Lower leg skin (tissue), 4 donors: ENCODE data around the gene ACVR1. TPM values are rescaled to one million over a fixed set of nuclear protein-coding genes. Genes with fewer than 3 reads are reported as not detected.

Experiments
- DNase-seq, 2 donors: peaks; one replicate each; pipeline ENCODE4 v3.0.0-alpha.2; 2019; ENCODE audit warnings: low spot score in 2 of 2
- H3K4me3 ChIP-seq: fragments of 200-600 bp; sonication (generic); 2 replicates; pipeline ENCODE4 v1.5.1; 2017; ENCODE audit warnings: mild to moderate bottlenecking, low read depth; ENCODE audit not compliant: poor library complexity, severe bottlenecking
- CTCF ChIP-seq, 3 donors: fragments of 450-650 bp; IDR thresholded peaks; one replicate each; pipeline ENCODE4 v1.5.1; 2016; ENCODE audit warnings: antibody characterized with exemption in 3 of 3, mild to moderate bottlenecking in 3 of 3, moderate library complexity in 2 of 3
- POLR2A ChIP-seq, 2 donors: fragments of 450-650 bp; IDR thresholded peaks; one replicate each; pipeline ENCODE4 v1.6.1; 2016 to 2017; ENCODE audit warnings: antibody characterized with exemption in 2 of 2, mild to moderate bottlenecking in 1 of 2, moderate library complexity in 1 of 2
- WGBS, 2 donors: methylation state at CpG; one replicate each; pipeline ENCODE4 v1.1.5; 2018; 5-methylcytosine and 5-hydroxymethylcytosine counted together
- intact Hi-C: fragments of 100-400 bp; cut with DNase I; formaldehyde crosslinking; loops from one replicate; pipeline ENCODE4 v1.15.0; 2023; ENCODE audit warnings: low total_unique reads
- total RNA-seq, 4 donors: library from RNA; depleted of rRNA; stranded (reverse); fragments of >200 nt; gene quantifications; one replicate each; pipeline ENCODE4 v1.1.0, GENCODE V29; 2016

ACVR1 gene
- total RNA-seq, 4 donors from 2014 or later = 14.3 to 22.7 (median 15.2) TPM

DNA sequence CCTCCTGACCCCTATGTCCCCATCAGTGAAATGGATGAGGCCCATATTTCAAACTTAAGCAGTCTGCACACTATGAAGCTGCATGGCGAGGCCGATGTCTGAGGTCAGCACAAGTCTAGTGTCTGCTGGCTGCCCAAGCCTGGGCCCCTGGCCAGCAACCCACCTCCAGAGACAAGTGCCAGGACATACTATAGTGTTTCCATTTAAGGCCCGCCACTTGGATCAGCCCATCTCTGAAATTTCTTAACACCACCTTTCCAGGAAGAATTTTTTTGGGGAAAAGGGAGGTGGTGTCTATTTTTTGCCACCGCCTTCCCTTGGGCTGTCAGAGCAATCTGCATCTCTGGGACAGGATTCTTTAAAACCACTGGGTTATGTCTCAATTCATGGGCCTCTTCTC is 1.8 kb downstream of the ACVR1 start:
- H3K4me3 ChIP-seq = no peak overlapping the region
- 83 to 84% methylated on average over 4 of the region's 4 CpGs for WGBS, 2 donors
- no peak for TF ChIP-seq CTCF (IDR thresholded peaks at IDR 0.05)
- TF ChIP-seq POLR2A (IDR thresholded peaks at IDR 0.05) = no peak
- DNase-seq = no peak
- intact Hi-C loops = no loop called here

DNA sequence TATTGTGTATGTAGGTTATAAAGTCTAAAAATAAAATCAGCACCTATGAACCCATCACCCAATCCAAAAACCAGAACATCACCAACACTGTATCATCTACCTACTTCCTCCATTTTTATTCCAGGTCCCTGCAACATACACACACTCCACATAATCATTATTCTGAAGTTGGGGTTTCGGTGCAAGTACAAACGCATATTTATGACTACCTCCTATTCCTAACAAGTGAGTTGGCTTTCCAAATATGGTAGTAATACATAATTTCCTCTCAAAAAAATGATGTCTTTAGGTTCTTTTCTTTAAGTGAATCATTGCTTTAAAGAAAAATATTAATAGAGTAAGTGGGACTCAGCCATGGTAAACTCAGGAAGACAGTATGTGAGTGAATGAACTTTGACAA is 3.3 kb downstream of the ACVR1 start:
- DNase-seq = no peak
- intact Hi-C loops = no loop called here
- no peak for TF ChIP-seq CTCF (IDR thresholded peaks at IDR 0.05)
- no peak for TF ChIP-seq POLR2A (IDR thresholded peaks at IDR 0.05)
- H3K4me3 ChIP-seq = no peak overlapping the region
- 86 to 96% methylated on average over 2 of the region's 2 CpGs for WGBS, 2 donors

- no peak for DNase-seq
- TF ChIP-seq CTCF (IDR thresholded peaks at IDR 0.05) = no peak
- no peak for TF ChIP-seq POLR2A (IDR thresholded peaks at IDR 0.05)
- intact Hi-C loops = no loop called here
- H3K4me3 ChIP-seq = no peak overlapping the region
- WGBS, 2 donors = 82 to 94% methylated on average over 3 of the region's 3 CpGs
Observed at GRCh38 chr2:157871415-157871814, 4.7 kb downstream of the ACVR1 start.

DNA sequence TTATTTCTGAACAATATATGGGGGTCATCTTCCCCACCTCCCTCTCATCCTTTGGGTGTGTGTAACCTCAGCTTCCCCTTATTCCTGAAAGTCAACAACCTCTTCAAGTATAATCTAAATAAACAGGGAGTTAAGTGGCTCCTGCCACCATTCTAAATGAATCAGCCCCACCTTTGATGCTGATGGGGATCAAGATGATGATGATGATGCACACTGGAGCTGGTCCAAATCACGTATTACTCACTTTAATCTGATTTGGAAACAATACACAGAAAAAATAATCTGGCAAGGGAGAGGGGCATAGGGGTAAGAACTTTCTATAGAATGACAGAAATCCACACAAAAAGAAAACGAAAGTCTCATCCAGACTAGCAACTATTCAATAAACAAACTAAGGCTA is 7.1 kb downstream of the ACVR1 start:
- no peak for TF ChIP-seq CTCF (IDR thresholded peaks at IDR 0.05)
- TF ChIP-seq POLR2A (IDR thresholded peaks at IDR 0.05) = no peak
- DNase-seq = no peak
- H3K4me3 ChIP-seq = no peak overlapping the region
- WGBS, 2 donors = 46 to 54% methylated on average over 2 of the region's 2 CpGs
- intact Hi-C loops = no loop called here

GRCh38 chr2:157867703-157868102 is 8.4 kb downstream of the ACVR1 start:
- TF ChIP-seq CTCF (IDR thresholded peaks at IDR 0.05) (no peak), POLR2A (IDR thresholded peaks at IDR 0.05) (no peak)
- intact Hi-C loops = no loop called here

More at GRCh38 chr2:157867703-157868102, 8.4 kb downstream of the ACVR1 start:
- DNase-seq = no peak
- H3K4me3 ChIP-seq = no peak overlapping the region
